ENCODE results near the gene BAG3.

The BAG3 gene

GRCh38 chr10:119650692-119651513 is at the start of gene BAG3:
TSS of gene BAG3 (plus strand) at chr10:119651380. CDS start at chr10:119651676, 296 bp downstream.
- no peak for TF ChIP-seq CTCF (IDR thresholded peaks at IDR 0.05; ENCODE audit: low read depth, low read length, missing control alignments)
- no peak for DNase-seq (ENCODE audit: low read depth)
- H3K4me3 ChIP-seq (ENCODE audit: low read depth, low read length): peak within 1 kb of the TSS; percentile 93

GRCh38 chr10:119602241-119603095 is 48.7 kb upstream of the BAG3 start:
- no peak overlapping the region for H3K4me3 ChIP-seq (ENCODE audit: low read depth, low read length)
- no peak for DNase-seq (ENCODE audit: low read depth)
- TF ChIP-seq CTCF (IDR thresholded peaks at IDR 0.05; ENCODE audit: low read depth, low read length, missing control alignments): peak; percentile 81

GRCh38 chr10:119604468-119604867 is 46.7 kb upstream of the BAG3 start:
- no peak for DNase-seq (ENCODE audit: low read depth)
- TF ChIP-seq CTCF (IDR thresholded peaks at IDR 0.05; ENCODE audit: low read depth, low read length, missing control alignments): no peak
- H3K4me3 ChIP-seq (ENCODE audit: low read depth, low read length): no peak overlapping the region

- no peak overlapping the region for H3K4me3 ChIP-seq (ENCODE audit: low read depth, low read length)
- DNase-seq (ENCODE audit: low read depth): no peak
Observed at GRCh38 chr10:119608316-119609155, 42.6 kb upstream of the BAG3 start.

GRCh38 chr10:119609516-119609915 is 41.7 kb upstream of the BAG3 start:
- no peak for TF ChIP-seq CTCF (IDR thresholded peaks at IDR 0.05; ENCODE audit: low read depth, low read length, missing control alignments)
- no peak overlapping the region for H3K4me3 ChIP-seq (ENCODE audit: low read depth, low read length)
- no peak for DNase-seq (ENCODE audit: low read depth)

More at GRCh38 chr10:119608316-119609155, 42.6 kb upstream of the BAG3 start:
- TF ChIP-seq CTCF (IDR thresholded peaks at IDR 0.05; ENCODE audit: low read depth, low read length, missing control alignments): peak; percentile 30

- TF ChIP-seq CTCF (IDR thresholded peaks at IDR 0.05; ENCODE audit: low read depth, low read length, missing control alignments): no peak
- DNase-seq (ENCODE audit: low read depth): no peak
- no peak overlapping the region for H3K4me3 ChIP-seq (ENCODE audit: low read depth, low read length)
Observed at GRCh38 chr10:119611433-119611832, 39.7 kb upstream of the BAG3 start.

Measured in GM12864 (cell line).